RWPE2 (cell line): ENCODE results near the gene NOD2.

ENCODE experiments used
- ATAC-seq: fragments of 200-7000 bp; cut with Tn5 transposase; 3 replicates; pipeline ENCODE4 v1.9.1; 2021; ENCODE audit warnings: low read depth
- DNase-seq: peaks from one replicate; pipeline ENCODE4 v3.0.0-alpha.2; 2020; ENCODE audit warnings: low spot score
- H3K27ac ChIP-seq: fragments of 450-650 bp; 2 replicates; pipeline ENCODE4 v1.5.1; 2017; ENCODE audit warnings: mild to moderate bottlenecking; ENCODE audit not compliant: poor library complexity, severe bottlenecking
- H3K27me3 ChIP-seq: fragments of 250-450 bp; sonication (Bioruptor Pico); 2 replicates; pipeline ENCODE4 v1.5.1; 2021; ENCODE audit warnings: mild to moderate bottlenecking, moderate library complexity; ENCODE audit not compliant: insufficient read depth, poor library complexity, severe bottlenecking
- H3K36me3 ChIP-seq: fragments of 250-450 bp; sonication (Bioruptor Pico); 2 replicates; pipeline ENCODE4 v1.5.1; 2020; ENCODE audit warnings: low read depth, mild to moderate bottlenecking, moderate library complexity
- H3K4me1 ChIP-seq: fragments of 250-450 bp; sonication (Bioruptor Pico); 2 replicates; pipeline ENCODE4 v1.5.1; 2021; ENCODE audit warnings: mild to moderate bottlenecking, moderate library complexity; ENCODE audit not compliant: insufficient read depth, poor library complexity, severe bottlenecking
- H3K4me3 ChIP-seq: fragments of 250-450 bp; sonication (Bioruptor Pico); 2 replicates; pipeline ENCODE4 v1.5.1; 2021; ENCODE audit warnings: mild to moderate bottlenecking, moderate library complexity; ENCODE audit not compliant: severe bottlenecking
- H3K9me3 ChIP-seq: fragments of 250-450 bp; sonication (Bioruptor Pico); 2 replicates; pipeline ENCODE4 v1.5.1; 2021; ENCODE audit warnings: mild to moderate bottlenecking, moderate library complexity; ENCODE audit not compliant: severe bottlenecking
- TF ChIP-seq, protein P1 (sequence below): fragments of 450-650 bp; IDR thresholded peaks from one replicate; pipeline ENCODE4 v1.5.1; 2017; ENCODE audit warnings: mild to moderate bottlenecking, moderate library complexity; ENCODE audit not compliant: poor library complexity, severe bottlenecking

Gene NOD2

GRCh38 chr16:50708373-50709060 lies 15.1 kb downstream of the NOD2 start:
- Histone ChIP-seq H3K4me3 (no peak overlapping the region), H3K27ac (no peak overlapping the region), H3K9me3 (peaks cover 11% of the 10 kb centered on the region), H3K36me3 (no peaks in the 10 kb centered on the region), H3K27me3 (no peaks in the 10 kb centered on the region), H3K4me1 (no peaks in the 10 kb centered on the region)
- DNase-seq, result no peak
- TF ChIP-seq, protein P1, sequence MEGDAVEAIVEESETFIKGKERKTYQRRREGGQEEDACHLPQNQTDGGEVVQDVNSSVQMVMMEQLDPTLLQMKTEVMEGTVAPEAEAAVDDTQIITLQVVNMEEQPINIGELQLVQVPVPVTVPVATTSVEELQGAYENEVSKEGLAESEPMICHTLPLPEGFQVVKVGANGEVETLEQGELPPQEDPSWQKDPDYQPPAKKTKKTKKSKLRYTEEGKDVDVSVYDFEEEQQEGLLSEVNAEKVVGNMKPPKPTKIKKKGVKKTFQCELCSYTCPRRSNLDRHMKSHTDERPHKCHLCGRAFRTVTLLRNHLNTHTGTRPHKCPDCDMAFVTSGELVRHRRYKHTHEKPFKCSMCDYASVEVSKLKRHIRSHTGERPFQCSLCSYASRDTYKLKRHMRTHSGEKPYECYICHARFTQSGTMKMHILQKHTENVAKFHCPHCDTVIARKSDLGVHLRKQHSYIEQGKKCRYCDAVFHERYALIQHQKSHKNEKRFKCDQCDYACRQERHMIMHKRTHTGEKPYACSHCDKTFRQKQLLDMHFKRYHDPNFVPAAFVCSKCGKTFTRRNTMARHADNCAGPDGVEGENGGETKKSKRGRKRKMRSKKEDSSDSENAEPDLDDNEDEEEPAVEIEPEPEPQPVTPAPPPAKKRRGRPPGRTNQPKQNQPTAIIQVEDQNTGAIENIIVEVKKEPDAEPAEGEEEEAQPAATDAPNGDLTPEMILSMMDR, result no peak
- no peak for ATAC-seq

GRCh38 chr16:50709061-50709684 lies 15.8 kb downstream of the NOD2 start:
- DNase-seq (no peak), ATAC-seq (no peak)
- H3K4me3 ChIP-seq, result no peak overlapping the region
- TF ChIP-seq, protein P1, result no peak
- no peaks in the 10 kb centered on the region for H3K27me3 ChIP-seq
- H3K36me3 ChIP-seq, result no peaks in the 10 kb centered on the region
- peaks cover 5% of the 10 kb centered on the region for H3K9me3 ChIP-seq
- H3K4me1 ChIP-seq, result no peaks in the 10 kb centered on the region
- H3K27ac ChIP-seq, result no peak overlapping the region

DNA sequence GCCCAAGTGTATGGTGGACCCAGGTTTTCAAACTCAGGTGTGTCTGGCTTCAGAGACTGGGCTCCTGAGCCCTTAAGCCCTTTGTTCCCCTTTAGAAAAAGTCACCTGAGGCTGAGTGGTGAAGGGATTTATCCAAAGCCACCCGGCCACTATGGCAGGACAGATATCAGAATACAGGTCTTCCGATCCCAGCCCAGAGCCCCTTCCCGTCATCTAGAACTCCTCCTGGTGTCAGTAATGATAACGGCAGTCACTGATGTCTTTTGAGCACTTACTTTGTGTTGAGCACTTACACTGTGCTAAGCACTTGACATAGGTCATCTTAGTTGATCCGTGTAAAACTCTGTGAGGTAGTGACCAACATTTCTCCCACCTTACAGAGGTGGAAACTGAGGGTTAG lies 16.6 kb downstream of the NOD2 start:
- DNase-seq (no peak), ATAC-seq (no peak)
- Histone ChIP-seq H3K27ac (no peak overlapping the region), H3K4me3 (no peak overlapping the region), H3K27me3 (no peaks in the 10 kb centered on the region), H3K9me3 (no peaks in the 10 kb centered on the region), H3K4me1 (no peaks in the 10 kb centered on the region), H3K36me3 (no peaks in the 10 kb centered on the region)
- TF ChIP-seq, protein P1, result no peak

GRCh38 chr16:50711040-50711439 lies 17.6 kb downstream of the NOD2 start:
- H3K27me3 ChIP-seq, result no peaks in the 10 kb centered on the region
- TF ChIP-seq, protein P1, result no peak
- H3K36me3 ChIP-seq, result no peaks in the 10 kb centered on the region
- no peaks in the 10 kb centered on the region for H3K4me1 ChIP-seq
- H3K9me3 ChIP-seq, result no peaks in the 10 kb centered on the region
- no peak overlapping the region for H3K4me3 ChIP-seq
- H3K27ac ChIP-seq, result no peak overlapping the region
- no peak for DNase-seq
- ATAC-seq, result no peak
